Gastroesophageal sphincter (tissue), 4 donors: ENCODE results near the gene MXI1. TPM values are rescaled to one million over a fixed set of nuclear protein-coding genes. Genes with fewer than 3 reads are reported as not detected.

ENCODE experiments used
- ATAC-seq: fragments of 150-250 bp; one replicate; pipeline ENCODE4 v1.9.1; 2016; ENCODE audit warnings: mild to moderate bottlenecking, moderate library complexity
- H3K27ac ChIP-seq, 4 donors: fragments of 200-600 bp; sonication (generic) in 3 of 4; 1 replicate in 3 of 4; 2 replicates in 1 of 4; pipeline ENCODE4 v1.5.1; 2016 to 2019
- H3K27me3 ChIP-seq: fragments of 200-600 bp; sonication (generic); one replicate; pipeline ENCODE4 v1.5.1; 2019
- H3K36me3 ChIP-seq, 2 donors: fragments of 200-600 bp; sonication (generic); one replicate each; pipeline ENCODE4 v1.5.1; 2019; ENCODE audit warnings: control low read depth in 1 of 2
- H3K4me1 ChIP-seq, 3 donors: fragments of 200-600 bp; sonication (generic); 1 replicate in 2 of 3; 2 replicates in 1 of 3; pipeline ENCODE4 v1.5.1; 2016 to 2019; ENCODE audit warnings: control low read depth in 2 of 3
- H3K4me3 ChIP-seq, 2 donors: fragments of 200-600 bp; sonication (generic); one replicate each; pipeline ENCODE4 v1.5.1; 2019; ENCODE audit warnings: mild to moderate bottlenecking in 1 of 2, moderate library complexity in 1 of 2
- H3K9me3 ChIP-seq, 3 donors: fragments of 200-600 bp; sonication (generic); one replicate each; pipeline ENCODE4 v1.5.1; 2017 to 2019; ENCODE audit warnings: control low read depth in 2 of 3
- CTCF ChIP-seq, 4 experiments: fragments of 200-600 bp in 2 of 4; fragments of 450-650 bp in 2 of 4; sonication (generic) in 1 of 4; IDR thresholded peaks; one replicate each; pipeline ENCODE4 v1.5.1; 2017 to 2019; ENCODE audit warnings: antibody characterized with exemption in 4 of 4, mild to moderate bottlenecking in 2 of 4, moderate library complexity in 2 of 4
- EP300 ChIP-seq: sonication (generic); formaldehyde crosslinking; IDR thresholded peaks from one replicate; pipeline ENCODE4 v1.6.1; 2017; ENCODE audit warnings: antibody characterized with exemption, mild to moderate bottlenecking
- POLR2A ChIP-seq, 2 donors: fragments of 450-650 bp; IDR thresholded peaks; one replicate each; pipeline ENCODE4 v1.6.1; 2017; ENCODE audit warnings: antibody characterized with exemption in 2 of 2, mild to moderate bottlenecking in 2 of 2, moderate library complexity in 1 of 2
- POLR2AphosphoS5 ChIP-seq: sonication (generic); formaldehyde crosslinking; IDR thresholded peaks from one replicate; pipeline ENCODE4 v1.6.1; 2017; ENCODE audit warnings: antibody characterized with exemption
- WGBS, 2 donors: methylation state at CpG; one replicate each; pipeline ENCODE4 v1.1.5; 2018; ENCODE audit warnings: low coverage in 1 of 2; 5-methylcytosine and 5-hydroxymethylcytosine counted together
- total RNA-seq, 4 donors: library from RNA; depleted of rRNA; stranded (reverse); fragments of >200 nt; gene quantifications; one replicate each; pipeline ENCODE4 v1.1.0, GENCODE V29; 2016

Gene MXI1
- total RNA-seq, 4 donors from 2014 or later = 103 to 279 (median 218) TPM

DNA sequence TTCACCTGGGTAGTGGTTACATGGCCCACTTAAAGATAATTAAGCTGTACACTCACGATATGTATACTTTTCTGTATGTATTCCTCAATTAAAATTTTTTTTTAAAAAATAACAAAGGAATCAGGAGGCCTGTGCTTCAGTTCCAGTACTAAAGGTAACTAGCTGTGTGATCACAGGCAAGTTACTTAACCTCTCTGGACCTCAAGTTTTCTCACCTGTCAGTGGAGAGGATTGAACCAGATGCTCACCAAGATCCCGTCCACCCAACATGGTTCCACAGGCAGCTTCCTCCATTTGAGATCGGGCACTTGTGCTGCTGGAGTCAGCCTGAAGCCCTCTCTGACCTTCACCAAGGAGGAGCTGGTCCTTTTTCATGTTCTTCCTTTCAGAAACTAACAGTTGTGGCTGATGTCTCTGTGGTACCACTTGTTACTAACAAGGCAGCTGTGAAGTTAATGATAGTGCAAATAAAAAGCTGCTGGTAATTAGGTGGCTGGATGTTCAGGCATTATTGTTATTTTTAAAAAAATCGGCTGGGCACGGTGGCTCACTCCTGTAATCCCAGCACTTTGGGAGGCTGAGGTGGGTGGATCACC is 126.8 kb downstream of the MXI1 start:
- Histone ChIP-seq H3K27ac (no peak overlapping the region), H3K4me1 (peaks cover 0 to 15% (median 4%) of the 10 kb centered on the region in 3 donors), H3K9me3 (peaks cover 0 to 23% (median 0%) of the 10 kb centered on the region in 3 donors), H3K4me3 (no peak overlapping the region), H3K36me3 (no peaks in the 10 kb centered on the region), H3K27me3 (no peaks in the 10 kb centered on the region)
- 82 to 89% methylated on average over 3 to 5 of the region's 5 CpGs for WGBS, 2 donors
- ATAC-seq = no peak
- TF ChIP-seq POLR2A (IDR thresholded peaks at IDR 0.05) = no peak
- no peak for TF ChIP-seq POLR2AphosphoS5
- TF ChIP-seq EP300 = no peak
- TF ChIP-seq CTCF (IDR thresholded peaks at IDR 0.05) = no peak

GRCh38 chr10:110335314-110336064 is 128.1 kb downstream of the MXI1 start:
- H3K27ac ChIP-seq = peak overlapping the region in 3 of 4 donors; percentile 24 to 61 (median 38)
- WGBS, 2 donors = 49 to 63% methylated on average over 4 to 7 of the region's 7 CpGs
- H3K9me3 ChIP-seq = peaks cover 0 to 13% (median 0%) of the 10 kb centered on the region in 3 donors
- H3K4me3 ChIP-seq = no peak overlapping the region
- no peaks in the 10 kb centered on the region for H3K36me3 ChIP-seq
- no peaks in the 10 kb centered on the region for H3K27me3 ChIP-seq
- H3K4me1 ChIP-seq = peaks cover 0 to 15% (median 4%) of the 10 kb centered on the region in 3 donors
- no peak for ATAC-seq
- no peak for TF ChIP-seq EP300
- no peak for TF ChIP-seq POLR2AphosphoS5
- no peak for TF ChIP-seq CTCF (IDR thresholded peaks at IDR 0.05)
- no peak for TF ChIP-seq POLR2A (IDR thresholded peaks at IDR 0.05)

DNA sequence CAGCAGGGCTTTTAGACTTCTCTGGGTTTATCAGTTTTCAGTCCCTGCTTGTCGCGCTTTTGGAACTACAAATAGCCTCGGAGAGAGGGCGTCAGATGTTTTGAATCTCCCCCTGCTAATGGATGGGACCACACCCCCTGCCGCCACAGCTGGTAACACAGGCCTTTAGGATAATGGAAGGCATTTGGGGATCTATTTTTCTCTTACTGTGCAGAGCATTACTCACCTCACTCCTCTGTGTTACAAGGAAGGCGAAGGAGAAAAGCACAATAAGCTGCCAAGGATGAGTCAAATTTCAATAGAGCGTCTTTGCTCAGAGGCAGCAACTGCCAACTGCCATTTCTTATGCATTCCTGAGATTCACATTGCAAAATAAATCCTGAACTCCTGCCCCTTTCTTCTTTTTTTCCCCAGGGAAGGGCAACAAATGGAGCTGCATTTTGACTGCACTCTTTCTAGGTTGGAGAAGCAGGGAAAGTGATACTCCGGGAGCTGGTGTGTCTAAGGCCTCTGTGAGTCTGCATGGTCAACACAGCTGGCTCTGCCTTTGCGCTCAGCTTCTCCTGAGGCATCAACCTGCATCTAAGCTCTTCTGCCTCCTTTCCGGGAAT is 128.8 kb downstream of the MXI1 start:
- Histone ChIP-seq H3K4me1 (peaks cover 0 to 15% (median 4%) of the 10 kb centered on the region in 3 donors), H3K27me3 (no peaks in the 10 kb centered on the region), H3K4me3 (no peak overlapping the region), H3K9me3 (peaks cover 0 to 6% (median 0%) of the 10 kb centered on the region in 3 donors), H3K27ac (peak overlapping the region in 3 of 4 donors; percentile 24 to 61 (median 38)), H3K36me3 (no peaks in the 10 kb centered on the region)
- WGBS, 2 donors = 15 to 35% methylated on average over 6 to 8 of the region's 10 CpGs
- TF ChIP-seq POLR2A (IDR thresholded peaks at IDR 0.05) (no peak), CTCF (IDR thresholded peaks at IDR 0.05) (peak in 1 of 4 experiments; percentile 22), EP300 (no peak), POLR2AphosphoS5 (peak; percentile 54)
- ATAC-seq = peak; percentile 91

Other genes starting within 250 kb of the MXI1 start
- 100 to 1,000 TPM in 2 of 4 donors, 10 to 100 TPM in 2; 50.3 to 277 (median 118) TPM for gene ADD3, start 199.6 kb upstream of the MXI1 start, total RNA-seq
- gene SMNDC1, start 97.3 kb downstream of the MXI1 start, total RNA-seq = 10 to 100 TPM; 12.0 to 20.4 (median 17.4) TPM